ENCODE results near the gene GRAMD1B. TPM values are rescaled to one million over a fixed set of nuclear protein-coding genes. Genes with fewer than 3 reads are reported as not detected.

Gene GRAMD1B
- total and polyA plus RNA-seq, 8 donors: 1.1 to 4.8 (median 2.2) TPM

- intact Hi-C loops (cut with DNase I): no loop called here
- H3K27me3 ChIP-seq: peaks cover 0 to 24% (median 0%) of the 10 kb centered on the region in 4 donors
- no peaks in the 10 kb centered on the region for H3K36me3 ChIP-seq
- peaks cover 0 to 5% (median 0%) of the 10 kb centered on the region in 3 donors for H3K4me1 ChIP-seq
- ATAC-seq (no peak), DNase-seq (no peak), FAIRE-seq (no peak)
- WGBS, 2 donors: 41 to 48% methylated on average over 6 of the region's 6 CpGs
- no peak overlapping the region for H3K4me3 ChIP-seq
- H3K9me3 ChIP-seq: no peaks in the 10 kb centered on the region
- TF ChIP-seq CTCF (IDR thresholded peaks at IDR 0.05): no peak
- H3K27ac ChIP-seq: no peak overlapping the region
Measured at GRCh38 chr11:123428116-123428715, 1.9 kb upstream of the GRAMD1B start.

GRCh38 chr11:123429336-123429735, 733 bp upstream of the GRAMD1B start:
- TF ChIP-seq CTCF (IDR thresholded peaks at IDR 0.05): no peak
- WGBS, 2 donors: 76 to 91% methylated on average over 5 of the region's 5 CpGs
- Histone ChIP-seq H3K4me3 (no peak overlapping the region), H3K36me3 (no peaks in the 10 kb centered on the region), H3K9me3 (no peaks in the 10 kb centered on the region), H3K27me3 (peaks cover 0 to 22% (median 0%) of the 10 kb centered on the region in 4 donors), H3K4me1 (peaks cover 0 to 5% (median 0%) of the 10 kb centered on the region in 3 donors), H3K27ac (no peak overlapping the region)
- ATAC-seq (no peak), FAIRE-seq (no peak), DNase-seq (no peak)
- intact Hi-C loops (cut with DNase I): no loop called here

DNA sequence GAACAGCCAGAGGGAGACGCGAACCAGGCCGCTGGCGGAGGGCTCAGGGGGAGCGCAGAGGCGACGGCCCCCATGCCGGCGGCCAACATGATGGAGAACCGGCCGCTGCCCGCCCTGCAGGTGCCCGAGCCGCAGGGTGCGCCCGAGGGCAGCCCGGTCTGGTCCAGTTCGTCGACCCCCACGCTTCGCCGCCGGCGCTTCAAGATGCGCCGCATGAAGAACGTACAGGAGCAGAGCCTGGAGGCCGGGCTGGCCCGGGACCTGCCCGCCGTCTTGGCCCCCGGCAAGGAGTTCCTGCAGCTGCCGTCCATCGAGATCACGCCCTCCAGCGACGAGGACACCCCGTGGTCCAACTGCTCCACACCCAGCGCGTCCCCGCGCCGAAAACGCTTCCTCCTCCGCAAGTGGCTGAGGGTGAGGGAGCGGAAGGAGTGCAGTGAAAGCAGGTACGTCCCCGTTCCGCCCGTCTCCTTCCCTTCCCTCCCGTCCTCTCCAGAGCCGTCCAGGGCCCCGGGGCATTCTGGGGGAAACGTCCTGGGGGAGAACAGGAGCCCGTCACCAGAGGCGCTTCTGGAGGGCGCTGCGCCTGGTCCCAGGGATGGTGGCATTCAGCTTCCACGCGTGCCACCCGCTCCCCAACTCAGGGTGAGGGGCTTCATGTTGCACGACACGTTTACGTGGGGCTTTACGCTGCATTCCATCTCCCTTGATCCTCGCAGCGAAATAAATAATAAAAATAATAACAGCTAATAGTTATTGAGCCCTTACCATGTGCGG, 840 bp downstream of the GRAMD1B start:
- Histone ChIP-seq H3K9me3 (no peaks in the 10 kb centered on the region), H3K4me1 (peaks cover 0 to 5% (median 0%) of the 10 kb centered on the region in 3 donors), H3K4me3 (peak overlapping the region; percentile 16 to 51 (median 28)), H3K27ac (peak overlapping the region in 2 of 4 donors; percentile 37 to 66), H3K36me3 (no peaks in the 10 kb centered on the region), H3K27me3 (peaks cover 0 to 19% (median 0%) of the 10 kb centered on the region in 4 donors)
- FAIRE-seq (no peak), ATAC-seq (peak in 3 of 4 donors; percentile 61 to 81 (median 79)), DNase-seq (peak in 4 of 6 donors; percentile 15 to 72 (median 55))
- intact Hi-C loops (cut with DNase I): no loop called here
- 4% methylated on average over 55 to 68 of the region's 68 CpGs for WGBS, 2 donors
- no peak for TF ChIP-seq CTCF (IDR thresholded peaks at IDR 0.05)

- H3K36me3 ChIP-seq: no peaks in the 10 kb centered on the region
- H3K4me3 ChIP-seq: no peak overlapping the region
- H3K4me1 ChIP-seq: peaks cover 0 to 5% (median 0%) of the 10 kb centered on the region in 3 donors
- FAIRE-seq (no peak), ATAC-seq (peak in 2 of 4 donors; percentile 25 to 28), DNase-seq (no peak)
- intact Hi-C loops (cut with DNase I): no loop called here
- no peaks in the 10 kb centered on the region for H3K9me3 ChIP-seq
- TF ChIP-seq CTCF (IDR thresholded peaks at IDR 0.05): no peak
- H3K27ac ChIP-seq: no peak overlapping the region
- WGBS, 2 donors: 38% methylated on average over 7 of the region's 7 CpGs
- H3K27me3 ChIP-seq: peaks cover 0 to 19% (median 0%) of the 10 kb centered on the region in 4 donors
Measured at GRCh38 chr11:123431619-123432018, 1.6 kb downstream of the GRAMD1B start.
